Immature natural killer cell (primary cell): ENCODE data around the gene MUSK. TPM values are rescaled to one million over a fixed set of nuclear protein-coding genes. Genes with fewer than 3 reads are reported as not detected.

ENCODE experiments used
- DNase-seq, 3 donors: peaks; one replicate each; pipeline ENCODE4 v3.0.0; 2022; ENCODE audit warnings: mixed read lengths in 1 of 3
- H3K27ac Mint-ChIP-seq, 6 donors: one replicate each; pipeline ENCODE4 v1.8.0; 2020; ENCODE audit warnings: mixed read lengths in 6 of 6, mild to moderate bottlenecking in 5 of 6, inconsistent platforms in 4 of 6, moderate library complexity in 3 of 6
- H3K27me3 Mint-ChIP-seq, 3 donors: one replicate each; pipeline ENCODE4 v1.8.0; 2020 to 2021; ENCODE audit warnings: low read depth in 3 of 3, mild to moderate bottlenecking in 3 of 3, mixed read lengths in 3 of 3, moderate library complexity in 3 of 3, inconsistent platforms in 1 of 3
- H3K36me3 Mint-ChIP-seq, 3 donors: one replicate each; pipeline ENCODE4 v1.8.0; 2020; ENCODE audit warnings: mixed read lengths in 3 of 3, inconsistent platforms in 2 of 3, mild to moderate bottlenecking in 2 of 3
- H3K4me1 Mint-ChIP-seq, 2 donors: one replicate each; pipeline ENCODE4 v1.8.0; 2020; ENCODE audit warnings: inconsistent platforms in 2 of 2, mild to moderate bottlenecking in 2 of 2, mixed read lengths in 2 of 2, moderate library complexity in 1 of 2
- H3K4me3 Mint-ChIP-seq, 5 donors: one replicate each; pipeline ENCODE4 v1.8.0; 2020; ENCODE audit warnings: mild to moderate bottlenecking in 5 of 5, mixed read lengths in 5 of 5, inconsistent platforms in 3 of 5, moderate library complexity in 3 of 5
- H3K9me3 Mint-ChIP-seq, 6 donors: one replicate each; pipeline ENCODE4 v1.8.0; 2020; ENCODE audit warnings: mild to moderate bottlenecking in 6 of 6, mixed read lengths in 6 of 6, inconsistent platforms in 4 of 6, moderate library complexity in 3 of 6
- polyA plus RNA-seq, 3 donors: library from polyadenylated mRNA; unstranded; fragments of 300-500 nt; fragmentation: Illumina TruSeq; gene quantifications; one replicate each; pipeline ENCODE4 v1.2.3, GENCODE V29; 2021

The MUSK gene
- polyA plus RNA-seq, 3 donors from 2014 or later: not detected

- Mint-ChIP-seq H3K36me3 (no peaks in the 10 kb centered on the region), H3K27ac (no peak overlapping the region), H3K4me1 (no peaks in the 10 kb centered on the region), H3K4me3 (no peak overlapping the region), H3K9me3 (peaks cover 2 to 25% (median 7%) of the 10 kb centered on the region in 6 donors), H3K27me3 (peaks cover 0 to 2% (median 2%) of the 10 kb centered on the region in 3 donors)
- DNase-seq: no peak
These were observed 84.2 kb downstream of the MUSK start for GRCh38 chr9:110752766-110753165.

- no peak for DNase-seq
- Mint-ChIP-seq H3K4me3 (no peak overlapping the region), H3K27ac (no peak overlapping the region), H3K36me3 (no peaks in the 10 kb centered on the region), H3K4me1 (no peaks in the 10 kb centered on the region), H3K9me3 (peaks cover 2 to 25% (median 7%) of the 10 kb centered on the region in 6 donors), H3K27me3 (peaks cover 0 to 2% (median 2%) of the 10 kb centered on the region in 3 donors)
These were observed 85.2 kb downstream of the MUSK start for GRCh38 chr9:110753731-110754231.

GRCh38 chr9:110755179-110755578, 86.6 kb downstream of the MUSK start:
- Mint-ChIP-seq H3K27me3 (peaks cover 0 to 2% (median 2%) of the 10 kb centered on the region in 3 donors), H3K4me1 (no peaks in the 10 kb centered on the region), H3K36me3 (peaks cover 0 to under 1% (median 0%) of the 10 kb centered on the region in 3 donors), H3K4me3 (no peak overlapping the region), H3K9me3 (peaks cover 2 to 26% (median 8%) of the 10 kb centered on the region in 6 donors), H3K27ac (no peak overlapping the region)
- DNase-seq: no peak

GRCh38 chr9:110758201-110758600, 89.6 kb downstream of the MUSK start:
- no peaks in the 10 kb centered on the region for H3K4me1 Mint-ChIP-seq
- peaks cover 0 to 3% (median 0%) of the 10 kb centered on the region in 3 donors for H3K36me3 Mint-ChIP-seq
- DNase-seq: no peak
- H3K4me3 Mint-ChIP-seq: no peak overlapping the region
- peaks cover 0 to 2% (median 0%) of the 10 kb centered on the region in 3 donors for H3K27me3 Mint-ChIP-seq
- no peak overlapping the region for H3K27ac Mint-ChIP-seq
- H3K9me3 Mint-ChIP-seq: peaks cover 2 to 31% (median 7%) of the 10 kb centered on the region in 6 donors

GRCh38 chr9:110762783-110763182, 94.2 kb downstream of the MUSK start:
- no peaks in the 10 kb centered on the region for H3K4me1 Mint-ChIP-seq
- H3K9me3 Mint-ChIP-seq: peaks cover 0 to 21% (median 10%) of the 10 kb centered on the region in 6 donors
- H3K27me3 Mint-ChIP-seq: peaks cover 0 to 3% (median 0%) of the 10 kb centered on the region in 3 donors
- peaks cover 0 to 3% (median 0%) of the 10 kb centered on the region in 3 donors for H3K36me3 Mint-ChIP-seq
- no peak overlapping the region for H3K27ac Mint-ChIP-seq
- DNase-seq: no peak
- no peak overlapping the region for H3K4me3 Mint-ChIP-seq

- H3K36me3 Mint-ChIP-seq: peaks cover 0 to 3% (median 0%) of the 10 kb centered on the region in 3 donors
- H3K27ac Mint-ChIP-seq: no peak overlapping the region
- H3K27me3 Mint-ChIP-seq: peaks cover 0 to 3% (median 0%) of the 10 kb centered on the region in 3 donors
- H3K4me1 Mint-ChIP-seq: no peaks in the 10 kb centered on the region
- peaks cover 2 to 21% (median 10%) of the 10 kb centered on the region in 6 donors for H3K9me3 Mint-ChIP-seq
- H3K4me3 Mint-ChIP-seq: no peak overlapping the region
- DNase-seq: no peak
These were observed 95.0 kb downstream of the MUSK start for GRCh38 chr9:110763568-110763967.

GRCh38 chr9:110764006-110764405, 95.4 kb downstream of the MUSK start:
- Mint-ChIP-seq H3K4me3 (no peak overlapping the region), H3K36me3 (peaks cover 0 to 3% (median 0%) of the 10 kb centered on the region in 3 donors), H3K9me3 (peaks cover 0 to 21% (median 9%) of the 10 kb centered on the region in 6 donors), H3K27me3 (peaks cover 0 to 3% (median 0%) of the 10 kb centered on the region in 3 donors), H3K4me1 (no peaks in the 10 kb centered on the region), H3K27ac (no peak overlapping the region)
- no peak for DNase-seq

- Mint-ChIP-seq H3K4me3 (no peak overlapping the region), H3K9me3 (peaks cover 0 to 12% (median 4%) of the 10 kb centered on the region in 6 donors), H3K27ac (no peak overlapping the region), H3K27me3 (peaks cover 0 to 3% (median 0%) of the 10 kb centered on the region in 3 donors), H3K36me3 (no peaks in the 10 kb centered on the region), H3K4me1 (no peaks in the 10 kb centered on the region)
- DNase-seq: no peak
These were observed 97.3 kb downstream of the MUSK start for GRCh38 chr9:110765926-110766325.

GRCh38 chr9:110767559-110768063, 99.0 kb downstream of the MUSK start:
- H3K4me1 Mint-ChIP-seq: no peaks in the 10 kb centered on the region
- no peak overlapping the region for H3K4me3 Mint-ChIP-seq
- H3K27ac Mint-ChIP-seq: no peak overlapping the region

GRCh38 chr9:110768886-110769285, 100.3 kb downstream of the MUSK start:
- Mint-ChIP-seq H3K27me3 (peaks cover 0 to 3% (median 0%) of the 10 kb centered on the region in 3 donors), H3K9me3 (peaks cover 0 to 8% (median 4%) of the 10 kb centered on the region in 6 donors)
- DNase-seq: no peak

More at GRCh38 chr9:110767559-110768063, 99.0 kb downstream of the MUSK start:
- Mint-ChIP-seq H3K9me3 (peaks cover 0 to 10% (median 3%) of the 10 kb centered on the region in 6 donors), H3K27me3 (peaks cover 0 to 3% (median 0%) of the 10 kb centered on the region in 3 donors), H3K36me3 (no peaks in the 10 kb centered on the region)
- DNase-seq: no peak

GRCh38 chr9:110769667-110770066, 101.1 kb downstream of the MUSK start:
- H3K27ac Mint-ChIP-seq: no peak overlapping the region
- H3K27me3 Mint-ChIP-seq: peaks cover 0 to 3% (median 0%) of the 10 kb centered on the region in 3 donors
- no peak for DNase-seq
- no peaks in the 10 kb centered on the region for H3K36me3 Mint-ChIP-seq
- H3K9me3 Mint-ChIP-seq: peaks cover 0 to 8% (median 4%) of the 10 kb centered on the region in 6 donors
- no peaks in the 10 kb centered on the region for H3K4me1 Mint-ChIP-seq
- H3K4me3 Mint-ChIP-seq: no peak overlapping the region

More at GRCh38 chr9:110768886-110769285, 100.3 kb downstream of the MUSK start:
- H3K27ac Mint-ChIP-seq: no peak overlapping the region
- H3K36me3 Mint-ChIP-seq: no peaks in the 10 kb centered on the region
- no peak overlapping the region for H3K4me3 Mint-ChIP-seq
- H3K4me1 Mint-ChIP-seq: no peaks in the 10 kb centered on the region

- Mint-ChIP-seq H3K4me3 (no peak overlapping the region), H3K27me3 (no peaks in the 10 kb centered on the region), H3K4me1 (no peaks in the 10 kb centered on the region), H3K27ac (no peak overlapping the region), H3K36me3 (no peaks in the 10 kb centered on the region), H3K9me3 (peaks cover 2 to 15% (median 6%) of the 10 kb centered on the region in 6 donors)
- no peak for DNase-seq
These were observed 107.1 kb downstream of the MUSK start for GRCh38 chr9:110775724-110776123.

- H3K4me3 Mint-ChIP-seq: no peak overlapping the region
- no peaks in the 10 kb centered on the region for H3K4me1 Mint-ChIP-seq
- no peaks in the 10 kb centered on the region for H3K36me3 Mint-ChIP-seq
- no peak for DNase-seq
- H3K9me3 Mint-ChIP-seq: peaks cover 1 to 15% (median 6%) of the 10 kb centered on the region in 6 donors
- no peak overlapping the region for H3K27ac Mint-ChIP-seq
- no peaks in the 10 kb centered on the region for H3K27me3 Mint-ChIP-seq
These were observed 107.6 kb downstream of the MUSK start for GRCh38 chr9:110776221-110776620.

GRCh38 chr9:110777196-110777875, 108.7 kb downstream of the MUSK start:
- peaks cover 0 to 15% (median 5%) of the 10 kb centered on the region in 6 donors for H3K9me3 Mint-ChIP-seq
- H3K27ac Mint-ChIP-seq: no peak overlapping the region
- no peaks in the 10 kb centered on the region for H3K36me3 Mint-ChIP-seq
- no peak overlapping the region for H3K4me3 Mint-ChIP-seq
- no peaks in the 10 kb centered on the region for H3K4me1 Mint-ChIP-seq
- H3K27me3 Mint-ChIP-seq: no peaks in the 10 kb centered on the region
- DNase-seq: no peak
